ENCODE results near the gene NF1.
"Not testable (repeated sequence)": the region's sequence is repeated elsewhere in the genome, so short reads cannot be mapped to it uniquely, and the experiment has no call there.

Gene NF1

GRCh38 chr17:31156326-31156725, 61.5 kb downstream of the NF1 start:
- Histone ChIP-seq H3K27me3 (ENCODE audit: low read length) (no peaks in the 10 kb centered on the region), H3K79me2 (ENCODE audit: insufficient read depth, low read length) (no peaks in the 10 kb centered on the region), H2AFZ (ENCODE audit: low read depth, low read length, severe bottlenecking) (no peak overlapping the region), H3K27ac (ENCODE audit: low read depth, low read length) (no peak overlapping the region), H3K36me3 (ENCODE audit: low read length) (peaks cover 10% of the 10 kb centered on the region; the same call in 1 of the 2 replicates), H4K20me1 (ENCODE audit: low read depth, low read length) (no peaks in the 10 kb centered on the region; the same call in 1 of the 2 replicates), H3K9me3 (ENCODE audit: insufficient read depth, low read length) (no peaks in the 10 kb centered on the region), H3K4me2 (ENCODE audit: low read depth, low read length, poor library complexity, severe bottlenecking) (no peak overlapping the region), H3K9ac (ENCODE audit: low read length) (no peak overlapping the region), H3K4me3 (ENCODE audit: insufficient read depth, low read length, poor library complexity, severe bottlenecking) (no peak overlapping the region), H3K9me2 (replicated peaks; ENCODE audit: insufficient read depth, low read length) (no peaks in the 10 kb centered on the region), H3F3A (ENCODE audit: insufficient read depth) (peaks cover 3% of the 10 kb centered on the region; the same call in 1 of the 2 replicates)
- TF ChIP-seq CTCF (IDR thresholded peaks at IDR 0.05; ENCODE audit: insufficient read depth, low read length, poor library complexity, severe bottlenecking) (no peak), EZH2phosphoT487 (conservative IDR thresholded peaks at IDR 0.05; ENCODE audit: low read length) (no peak)

GRCh38 chr17:31156864-31157263, 62.1 kb downstream of the NF1 start:
- H3K9me2 ChIP-seq (replicated peaks; ENCODE audit: insufficient read depth, low read length); H3K9me3 ChIP-seq (ENCODE audit: insufficient read depth, low read length); H3K27me3 ChIP-seq (ENCODE audit: low read length); H3K79me2 ChIP-seq (ENCODE audit: insufficient read depth, low read length); H3F3A ChIP-seq (ENCODE audit: insufficient read depth); H3K27ac ChIP-seq (ENCODE audit: low read depth, low read length); H4K20me1 ChIP-seq (ENCODE audit: low read depth, low read length); H3K4me2 ChIP-seq (ENCODE audit: low read depth, low read length, poor library complexity, severe bottlenecking); H3K4me3 ChIP-seq (ENCODE audit: insufficient read depth, low read length, poor library complexity, severe bottlenecking); H3K9ac ChIP-seq (ENCODE audit: low read length); H2AFZ ChIP-seq (ENCODE audit: low read depth, low read length, severe bottlenecking): not testable (repeated sequence)
- H3K36me3 ChIP-seq (ENCODE audit: low read length): peaks cover 10% of the 10 kb centered on the region; the same call in 1 of the 2 replicates

DNA sequence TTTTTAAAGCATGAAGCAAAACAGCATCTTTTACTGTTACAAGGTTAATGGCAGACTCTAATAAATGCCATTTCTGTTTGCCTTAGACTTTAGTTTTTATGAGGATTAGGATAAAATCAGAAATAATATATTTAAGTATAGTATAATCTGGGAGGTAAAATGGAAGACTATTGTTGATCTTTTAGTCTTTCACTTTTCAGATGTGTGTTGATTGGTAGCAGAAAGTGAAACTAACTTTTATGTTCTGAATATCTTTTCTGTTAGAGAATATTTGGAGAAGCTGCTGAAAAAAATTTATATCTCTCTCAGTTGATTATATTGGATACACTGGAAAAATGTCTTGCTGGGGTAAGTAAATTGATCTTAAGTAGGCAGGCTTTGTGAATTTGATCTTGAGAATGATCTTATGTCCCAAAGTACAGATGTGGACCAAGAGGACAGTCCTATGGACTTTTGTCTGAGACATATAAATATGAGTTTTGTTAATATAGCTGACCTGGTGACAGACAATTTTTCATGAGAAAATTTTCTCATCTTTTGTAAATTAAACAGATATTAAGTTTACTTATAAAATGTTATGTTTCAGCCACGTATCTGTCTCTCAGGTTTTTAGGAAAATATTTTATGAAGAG, 64.1 kb downstream of the NF1 start:
- Histone ChIP-seq H3K4me2 (ENCODE audit: low read depth, low read length, poor library complexity, severe bottlenecking) (no peak overlapping the region), H3K27ac (ENCODE audit: low read depth, low read length) (no peak overlapping the region), H3K79me2 (ENCODE audit: insufficient read depth, low read length) (no peaks in the 10 kb centered on the region), H3K9me2 (replicated peaks; ENCODE audit: insufficient read depth, low read length) (no peaks in the 10 kb centered on the region), H3K27me3 (ENCODE audit: low read length) (no peaks in the 10 kb centered on the region), H3K4me3 (ENCODE audit: insufficient read depth, low read length, poor library complexity, severe bottlenecking) (no peak overlapping the region), H3K36me3 (ENCODE audit: low read length) (peaks cover 10% of the 10 kb centered on the region; the same call in 1 of the 2 replicates), H3K9ac (ENCODE audit: low read length) (no peak overlapping the region), H3K9me3 (ENCODE audit: insufficient read depth, low read length) (no peaks in the 10 kb centered on the region), H3F3A (ENCODE audit: insufficient read depth) (peaks cover 3% of the 10 kb centered on the region; the same call in 1 of the 2 replicates), H4K20me1 (ENCODE audit: low read depth, low read length) (no peaks in the 10 kb centered on the region), H2AFZ (ENCODE audit: low read depth, low read length, severe bottlenecking) (no peak overlapping the region)
- TF ChIP-seq EZH2phosphoT487 (conservative IDR thresholded peaks at IDR 0.05; ENCODE audit: low read length): no peak
- TF ChIP-seq CTCF (IDR thresholded peaks at IDR 0.05; ENCODE audit: insufficient read depth, low read length, poor library complexity, severe bottlenecking): no peak

DNA sequence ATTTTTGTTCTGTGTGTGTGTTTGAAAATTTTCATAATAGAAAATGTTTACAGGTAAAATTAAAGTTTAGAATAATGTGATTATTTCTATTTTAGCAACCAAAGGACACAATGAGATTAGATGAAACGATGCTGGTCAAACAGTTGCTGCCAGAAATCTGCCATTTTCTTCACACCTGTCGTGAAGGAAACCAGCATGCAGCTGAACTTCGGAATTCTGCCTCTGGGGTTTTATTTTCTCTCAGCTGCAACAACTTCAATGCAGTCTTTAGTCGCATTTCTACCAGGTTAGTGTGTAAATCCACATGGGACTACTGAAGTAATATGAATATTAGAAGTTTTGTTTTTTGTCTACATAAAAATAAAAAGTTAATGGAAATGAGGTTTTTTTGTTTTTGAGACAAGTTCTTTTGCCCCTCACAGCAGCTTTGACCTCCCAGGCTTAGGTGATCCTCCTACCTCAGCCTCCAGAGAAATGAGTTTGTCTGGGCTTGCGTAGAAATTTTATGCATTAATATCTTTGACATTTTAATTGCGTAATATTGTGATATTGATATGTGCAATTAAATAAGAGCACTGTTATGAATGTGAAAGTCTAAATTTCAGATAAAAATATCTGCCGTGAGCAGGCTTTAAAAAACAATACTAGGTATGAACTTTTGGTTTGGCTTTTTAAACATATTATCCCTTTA, 68.5 kb downstream of the NF1 start:
- H4K20me1 ChIP-seq (ENCODE audit: low read depth, low read length): no peaks in the 10 kb centered on the region
- no peaks in the 10 kb centered on the region for H3K27me3 ChIP-seq (ENCODE audit: low read length)
- no peaks in the 10 kb centered on the region for H3K9me3 ChIP-seq (ENCODE audit: insufficient read depth, low read length)
- H3K27ac ChIP-seq (ENCODE audit: low read depth, low read length): no peak overlapping the region
- no peak overlapping the region for H3K4me2 ChIP-seq (ENCODE audit: low read depth, low read length, poor library complexity, severe bottlenecking)
- no peak overlapping the region for H2AFZ ChIP-seq (ENCODE audit: low read depth, low read length, severe bottlenecking)
- H3K79me2 ChIP-seq (ENCODE audit: insufficient read depth, low read length): no peaks in the 10 kb centered on the region
- peaks cover 7% of the 10 kb centered on the region; the same call in 1 of the 2 replicates for H3F3A ChIP-seq (ENCODE audit: insufficient read depth)
- H3K4me3 ChIP-seq (ENCODE audit: insufficient read depth, low read length, poor library complexity, severe bottlenecking): no peak overlapping the region
- TF ChIP-seq CTCF (IDR thresholded peaks at IDR 0.05; ENCODE audit: insufficient read depth, low read length, poor library complexity, severe bottlenecking) (no peak), EZH2phosphoT487 (conservative IDR thresholded peaks at IDR 0.05; ENCODE audit: low read length) (no peak)
- no peak overlapping the region for H3K9ac ChIP-seq (ENCODE audit: low read length)
- peaks cover 9% of the 10 kb centered on the region; the same call in 1 of the 2 replicates for H3K36me3 ChIP-seq (ENCODE audit: low read length)
- H3K9me2 ChIP-seq (replicated peaks; ENCODE audit: insufficient read depth, low read length): no peaks in the 10 kb centered on the region

All from SU-DHL-6 (cell line).